D721Med (cell line): Measurements from ENCODE around the gene POLE4.

Source experiments
- DNase-seq: peaks from one replicate; pipeline ENCODE4 v3.0.0; 2011; ENCODE audit warnings: low spot score; ENCODE audit not compliant: insufficient read length
- FAIRE-seq: peaks from 2 replicates; lab custom pipeline; 2011; peaks lifted over from hg19 to GRCh38; lab: Jason Lieb, UNC
- CTCF ChIP-seq: IDR thresholded peaks from 2 replicates; pipeline ENCODE4 v1.5.1; 2012; ENCODE audit warnings: mild to moderate bottlenecking, control low read depth; ENCODE audit not compliant: insufficient read depth; ENCODE audit errors: missing control alignments

Gene POLE4

DNA sequence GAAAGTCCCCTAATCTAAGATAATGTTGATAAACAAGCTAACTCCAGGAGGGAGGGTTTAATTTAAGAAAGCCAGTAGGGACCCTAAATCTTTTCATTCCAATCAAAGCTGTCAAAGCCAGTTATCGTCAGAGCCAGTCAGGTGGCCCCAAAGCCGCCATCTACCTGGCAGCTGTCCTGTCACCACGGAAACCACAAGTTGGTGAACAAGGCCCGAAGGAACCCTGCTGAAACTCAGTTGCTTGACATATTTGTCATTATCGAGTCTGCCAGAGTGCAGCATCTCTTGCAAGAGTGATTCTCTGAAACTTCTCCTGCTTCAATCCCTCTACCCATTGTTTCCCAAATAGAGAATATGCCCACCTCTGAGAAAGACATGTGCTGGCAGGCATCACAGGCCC lies 30.8 kb upstream of the POLE4 start:
- no peak for TF ChIP-seq CTCF
- FAIRE-seq (no peak), DNase-seq (no peak)

DNA sequence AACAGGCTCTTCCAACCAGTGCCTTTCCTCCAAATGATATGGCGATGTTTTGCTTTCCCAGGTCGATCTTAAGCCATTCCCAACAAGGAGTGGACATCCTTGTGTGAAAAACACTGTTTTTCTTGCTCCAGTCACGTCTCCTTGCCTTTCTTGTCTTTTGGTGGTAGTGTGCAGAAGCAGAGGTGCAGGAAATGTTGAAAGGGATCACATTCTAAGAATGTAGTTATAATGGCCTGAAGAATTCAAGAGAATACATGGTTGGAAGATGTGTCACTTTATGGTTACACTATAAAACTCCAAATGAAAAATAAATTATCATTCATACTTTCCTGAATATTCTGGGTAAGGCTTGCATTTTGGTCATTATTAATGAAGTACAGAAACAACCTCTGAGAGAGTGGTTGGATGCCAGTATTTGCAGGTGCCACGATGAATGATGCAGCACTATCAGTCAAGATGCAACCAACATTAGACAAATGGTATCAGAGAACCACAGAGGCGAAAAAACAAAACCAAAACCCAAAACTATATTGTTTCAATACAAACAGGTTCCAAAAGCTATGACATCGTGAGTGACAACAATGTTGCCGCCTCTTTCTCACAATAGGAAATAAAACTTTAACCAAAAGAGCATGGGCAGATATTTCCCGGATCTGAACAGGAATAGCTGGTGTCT lies 27.5 kb upstream of the POLE4 start:
- no peak for TF ChIP-seq CTCF
- DNase-seq (no peak), FAIRE-seq (no peak)

- no peak for TF ChIP-seq CTCF
- no peak for DNase-seq
- no peak for FAIRE-seq
Measured at GRCh38 chr2:74931940-74932339, 26.5 kb upstream of the POLE4 start.

DNA sequence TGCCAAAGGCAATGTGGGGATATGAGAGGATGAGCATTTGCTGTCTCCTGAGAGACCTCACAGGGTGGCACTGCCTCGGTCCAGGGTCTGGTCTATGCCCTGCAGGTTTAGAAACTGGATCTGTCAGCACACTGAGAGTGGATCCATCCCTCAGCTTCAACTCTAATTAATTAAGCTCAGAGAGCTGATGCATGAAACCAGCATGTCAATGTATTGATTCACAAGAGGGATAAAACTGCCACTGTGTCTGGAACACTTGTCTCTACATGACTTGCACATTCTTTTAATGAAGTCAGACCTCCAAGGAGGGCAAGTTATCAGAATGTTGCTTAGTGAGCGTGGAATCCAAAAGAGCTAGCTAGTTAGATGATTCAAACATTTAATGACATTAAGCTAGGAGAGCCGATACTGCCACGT lies 22.5 kb upstream of the POLE4 start:
- no peak for TF ChIP-seq CTCF
- FAIRE-seq (peak; percentile 67), DNase-seq (no peak)

- no peak for TF ChIP-seq CTCF
- peak; percentile 68 for FAIRE-seq
Measured at GRCh38 chr2:74937221-74937880, 21.1 kb upstream of the POLE4 start.

DNA sequence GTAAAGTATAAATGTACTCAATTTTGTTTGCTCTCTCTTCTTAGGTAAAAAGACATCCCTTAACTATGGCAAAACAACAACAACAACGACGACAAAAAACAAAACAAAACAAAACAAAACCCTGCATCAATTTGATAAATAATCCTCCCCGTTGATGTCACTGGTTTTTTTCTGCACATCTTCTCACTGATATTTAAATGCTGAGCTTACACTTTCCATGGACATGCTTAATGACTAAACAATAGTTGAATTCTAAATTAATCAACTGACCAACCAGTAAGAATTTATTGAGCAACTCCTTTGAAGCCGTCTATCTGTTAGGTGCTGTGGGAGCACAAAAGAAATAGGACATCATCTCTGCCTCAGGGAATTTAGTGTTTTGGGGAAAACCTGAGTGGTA lies 20.2 kb upstream of the POLE4 start:
- FAIRE-seq = peak; percentile 38
- TF ChIP-seq CTCF = no peak
- DNase-seq = no peak

More at GRCh38 chr2:74937221-74937880, 21.1 kb upstream of the POLE4 start:
- no peak for DNase-seq
